NCI-H1048 (cell line): ENCODE results near the gene TSPAN9.
A peak's percentile ranks its signal among the peaks of the same experiment; 100 is the strongest.

ENCODE experiments used
- DNase-seq: peaks from one replicate; lab custom pipeline; 2025; lab: John Stamatoyannopoulos, UW

The TSPAN9 gene

DNA sequence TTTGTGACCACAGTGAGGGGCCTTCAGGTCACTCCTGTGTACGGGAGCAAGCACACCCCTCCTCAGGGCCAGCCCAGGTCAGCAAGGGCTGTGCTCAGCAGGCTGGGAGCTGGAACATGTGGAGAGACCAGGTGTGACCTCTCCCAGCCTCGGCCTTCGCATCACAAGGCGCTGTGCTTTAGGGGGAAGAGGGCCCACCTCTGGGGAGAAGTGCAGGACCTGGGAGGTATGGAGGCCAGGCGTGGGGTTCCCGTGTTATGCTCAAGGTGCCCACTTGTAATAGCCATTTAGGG, 219.2 kb downstream of the TSPAN9 start:
- DNase-seq, result no peak

DNA sequence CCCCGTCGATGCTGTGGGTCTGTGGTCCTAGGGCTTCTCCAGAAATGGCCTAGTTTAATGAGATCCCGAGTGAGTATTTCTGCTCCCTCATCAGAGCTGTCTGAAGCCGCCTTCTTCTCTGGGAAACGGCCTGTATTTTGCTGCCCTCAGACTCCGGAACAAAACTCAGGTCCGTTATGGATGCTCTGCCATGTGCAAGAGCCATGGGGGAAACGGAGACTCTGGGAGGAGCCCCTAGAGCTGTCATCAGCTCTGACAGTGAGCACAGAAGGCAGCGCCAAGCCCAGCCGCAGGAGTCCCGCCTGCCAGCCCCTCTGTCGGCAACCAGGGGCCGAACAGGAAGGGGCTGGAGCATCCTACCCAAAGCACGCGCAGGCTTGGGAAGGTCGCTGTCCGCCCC, 221.4 kb downstream of the TSPAN9 start:
- DNase-seq, result no peak

DNA sequence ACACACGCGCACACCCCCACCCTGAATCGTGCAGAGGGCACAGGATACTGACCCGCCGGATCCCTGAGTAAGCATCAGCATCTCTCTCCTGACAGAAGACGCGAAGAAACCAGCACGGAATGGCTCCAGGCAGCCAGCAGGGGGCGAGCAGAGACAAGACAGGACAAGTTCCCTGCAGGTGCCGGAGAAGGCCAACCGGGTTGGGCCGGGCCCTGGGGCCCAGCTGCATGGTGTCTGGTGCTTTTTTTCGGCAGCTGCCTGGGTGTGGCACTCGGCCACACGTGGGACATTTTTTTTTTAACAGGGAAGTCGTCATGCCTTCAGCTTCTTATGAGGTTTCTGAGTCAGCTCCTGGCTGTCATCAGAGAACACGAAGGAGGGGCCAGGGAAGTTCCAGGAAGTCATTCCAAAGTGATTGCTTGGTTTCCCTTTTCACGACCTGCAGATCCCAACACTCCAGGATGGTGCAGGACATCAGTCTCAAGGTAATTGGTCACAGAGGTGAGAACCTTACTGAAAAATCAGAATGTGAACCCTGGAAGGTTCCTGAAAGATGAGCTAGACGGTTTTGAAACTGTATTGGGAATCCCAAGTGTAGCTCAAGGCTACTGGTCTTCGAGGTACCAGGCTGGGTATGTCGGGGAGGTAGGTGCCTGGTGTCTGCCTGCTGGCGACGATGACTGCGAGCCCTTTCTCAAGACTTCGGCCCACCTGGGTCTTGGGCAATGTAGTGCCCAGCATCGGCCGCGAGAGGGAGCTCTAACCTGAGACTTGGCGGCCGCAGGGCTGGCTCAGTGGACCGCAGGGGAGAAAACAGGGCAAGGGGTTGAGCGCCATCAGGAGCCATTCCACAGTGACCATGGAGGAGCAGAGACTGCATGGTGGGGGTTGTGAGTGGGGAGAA, 223.0 kb downstream of the TSPAN9 start:
- DNase-seq, result peak; percentile 14

DNA sequence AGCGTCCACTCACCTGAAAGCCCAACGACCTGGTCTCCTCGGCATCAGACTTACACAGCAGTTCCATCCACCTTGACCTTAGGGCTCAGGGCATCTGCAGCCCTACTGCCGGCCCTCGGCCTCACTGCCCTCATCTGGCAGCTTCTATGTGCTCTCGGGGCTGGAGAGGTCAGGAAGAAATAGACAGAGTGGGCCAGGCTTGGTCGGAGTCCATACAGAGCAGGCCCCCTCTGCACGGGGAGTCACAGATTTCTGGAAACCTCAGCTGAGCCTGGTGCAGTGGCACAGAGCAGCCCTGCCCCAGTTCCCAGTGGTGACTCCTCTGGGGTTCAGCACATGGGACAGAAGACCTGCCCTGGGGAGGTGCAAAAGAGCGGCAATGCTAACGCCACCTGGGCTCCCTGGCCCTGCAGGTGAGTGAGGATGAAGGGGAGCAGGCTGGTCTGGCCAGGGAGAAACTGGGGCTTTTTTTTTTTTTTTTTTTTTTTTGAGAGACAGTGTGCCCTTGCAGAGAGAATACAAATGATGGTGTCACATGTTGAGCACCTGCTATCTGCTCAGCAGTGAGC, 223.7 kb downstream of the TSPAN9 start:
- DNase-seq, result no peak

- DNase-seq, result no peak
Measured at GRCh38 chr12:3302401-3303041, 225.3 kb downstream of the TSPAN9 start.

DNA sequence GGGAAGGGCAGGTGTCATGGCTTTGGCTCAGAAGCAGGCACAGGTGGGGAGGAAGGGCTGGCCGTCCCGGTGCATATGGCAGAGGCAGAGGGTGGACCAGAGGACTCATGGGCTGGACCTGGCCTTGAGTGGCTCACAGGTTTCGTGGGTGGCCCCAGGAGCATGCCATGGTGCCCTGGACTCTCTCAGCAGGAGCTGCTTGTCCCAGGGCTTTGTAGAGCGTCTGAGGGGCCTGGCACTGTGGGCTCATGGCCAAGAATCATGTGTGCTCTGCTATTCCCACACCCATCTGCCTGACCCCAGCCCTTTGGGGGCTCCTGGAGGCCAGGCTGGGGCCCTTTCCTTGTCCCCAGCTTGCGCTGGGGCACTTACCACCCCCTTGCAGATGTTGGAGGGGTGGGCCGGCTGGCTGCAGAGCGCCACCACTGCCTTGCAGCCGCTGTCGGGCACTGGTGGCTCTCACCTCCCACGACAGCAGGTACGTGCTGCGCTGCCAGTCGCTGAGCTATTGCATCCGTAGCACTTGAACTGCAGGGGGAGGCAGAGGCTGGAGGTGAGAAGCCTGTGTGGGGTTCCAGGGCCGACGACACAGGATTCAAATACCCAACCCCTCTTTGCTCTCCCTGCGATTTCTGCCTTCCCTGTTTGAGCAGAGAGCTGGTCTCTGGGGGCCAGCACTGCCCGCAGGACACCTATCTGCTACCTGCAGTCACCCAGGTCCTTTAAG, 226.4 kb downstream of the TSPAN9 start:
- DNase-seq, result no peak

DNA sequence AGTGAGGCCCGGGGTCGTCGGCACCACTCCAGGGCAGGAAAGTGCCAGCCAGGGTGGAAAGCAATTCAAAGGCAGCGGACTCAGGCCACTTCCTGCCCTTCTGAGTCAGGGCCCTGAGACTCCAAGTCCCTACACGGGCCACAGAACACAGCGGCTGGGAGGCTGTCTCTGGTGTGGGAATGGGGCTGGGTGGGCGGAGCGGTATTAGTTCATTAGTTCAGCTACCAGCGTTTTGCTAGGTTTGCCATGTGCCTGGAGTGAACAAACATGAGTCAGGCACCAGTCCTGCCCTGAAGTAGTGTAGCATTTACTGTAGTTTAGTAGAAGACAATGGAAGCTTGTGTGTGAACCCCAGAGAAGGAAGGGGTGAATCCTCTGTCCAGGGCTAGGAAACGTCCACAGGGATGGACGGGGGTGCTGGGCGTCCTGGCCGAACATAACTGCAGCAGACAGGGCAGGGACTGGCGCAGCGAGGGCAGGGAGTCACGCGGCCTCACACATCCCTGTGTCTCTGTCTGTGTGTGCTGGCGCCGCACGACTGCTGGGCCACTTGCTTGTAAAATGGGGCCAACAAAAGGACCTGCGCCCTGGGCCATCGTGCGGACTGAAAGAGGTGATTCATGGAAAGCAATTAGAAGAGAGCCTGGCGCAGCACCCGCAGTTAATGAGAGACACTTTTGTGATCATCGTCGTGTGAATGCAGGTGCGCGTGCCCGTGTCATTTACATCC, 227.4 kb downstream of the TSPAN9 start:
- no peak for DNase-seq

GRCh38 chr12:3305464-3305863, 228.3 kb downstream of the TSPAN9 start:
- no peak for DNase-seq

- no peak for DNase-seq
Measured at GRCh38 chr12:3305904-3306619, 228.9 kb downstream of the TSPAN9 start.

GRCh38 chr12:3307389-3307788, 230.2 kb downstream of the TSPAN9 start:
- DNase-seq, result no peak

- no peak for DNase-seq
Measured at GRCh38 chr12:3308063-3308462, 230.9 kb downstream of the TSPAN9 start.

GRCh38 chr12:3308609-3309008, 231.4 kb downstream of the TSPAN9 start:
- DNase-seq, result no peak

DNA sequence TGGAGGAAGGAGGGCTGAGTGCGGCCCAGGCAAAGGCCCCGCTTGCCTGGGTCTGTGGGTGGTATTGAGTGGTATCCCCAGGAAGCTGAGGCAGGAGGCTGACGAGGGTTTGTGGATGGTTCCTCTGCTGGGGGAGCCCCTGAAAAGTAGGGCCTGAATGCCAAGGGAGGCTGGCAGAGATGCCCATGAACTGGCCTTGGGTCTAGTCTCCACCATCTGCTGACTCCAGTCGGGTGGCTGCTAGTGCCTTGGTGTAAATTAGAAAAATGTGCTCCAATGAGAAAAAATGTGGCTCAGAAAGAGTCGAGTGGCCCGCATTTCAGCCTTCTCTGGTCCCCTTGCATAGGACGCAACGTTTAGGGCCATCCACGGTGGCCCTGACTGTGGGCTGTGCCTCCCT, 232.6 kb downstream of the TSPAN9 start:
- DNase-seq, result no peak

- DNase-seq, result no peak
Measured at GRCh38 chr12:3310271-3311026, 233.3 kb downstream of the TSPAN9 start.

DNA sequence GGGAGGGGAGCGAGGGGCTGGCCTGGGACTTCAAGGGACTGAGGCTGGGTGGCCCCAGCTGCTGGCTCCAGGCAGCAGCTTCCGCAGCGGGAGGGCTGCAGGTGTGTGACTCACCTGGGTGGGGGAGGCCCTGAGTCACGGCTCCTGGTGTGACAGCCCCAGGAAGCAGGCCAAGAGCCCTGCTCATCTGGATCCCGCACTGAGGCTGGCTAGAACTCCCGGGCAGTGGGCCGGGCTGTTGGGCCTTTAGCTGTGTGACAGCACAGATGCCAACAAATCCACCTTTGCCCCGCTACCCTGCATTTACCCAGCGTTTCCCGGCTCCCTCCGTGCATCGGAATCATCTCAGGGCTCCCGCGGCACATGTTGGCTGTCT, 233.8 kb downstream of the TSPAN9 start:
- no peak for DNase-seq

DNA sequence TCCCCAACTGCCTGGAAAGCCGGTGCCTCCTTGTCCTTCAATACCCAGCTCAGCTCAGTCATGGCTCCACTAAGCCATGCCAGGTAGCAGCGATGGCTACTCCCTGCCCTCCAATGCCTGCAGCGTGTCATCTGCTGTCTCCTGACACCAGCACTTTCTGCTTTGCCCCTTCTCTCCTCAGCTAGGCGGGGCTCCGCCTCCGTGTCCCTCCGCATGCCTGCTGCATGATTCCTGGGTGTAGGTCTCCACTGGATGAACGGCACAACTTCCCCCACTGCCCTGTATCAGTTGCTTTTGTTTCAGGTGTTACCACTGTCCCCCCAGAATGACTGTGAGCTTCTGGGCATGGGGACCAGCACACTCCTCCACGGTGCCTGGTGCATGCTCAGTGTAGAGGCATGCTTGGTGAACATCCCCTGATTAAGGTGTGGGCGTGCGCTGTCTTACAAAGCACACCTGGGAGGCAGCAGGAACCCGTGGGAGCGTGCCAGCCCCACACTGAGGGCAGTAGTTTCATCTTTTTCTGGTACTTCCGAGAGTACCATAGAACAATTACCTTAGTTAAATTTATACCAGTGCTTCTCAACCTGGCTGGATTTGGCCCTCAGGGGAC, 234.4 kb downstream of the TSPAN9 start:
- DNase-seq, result no peak

DNA sequence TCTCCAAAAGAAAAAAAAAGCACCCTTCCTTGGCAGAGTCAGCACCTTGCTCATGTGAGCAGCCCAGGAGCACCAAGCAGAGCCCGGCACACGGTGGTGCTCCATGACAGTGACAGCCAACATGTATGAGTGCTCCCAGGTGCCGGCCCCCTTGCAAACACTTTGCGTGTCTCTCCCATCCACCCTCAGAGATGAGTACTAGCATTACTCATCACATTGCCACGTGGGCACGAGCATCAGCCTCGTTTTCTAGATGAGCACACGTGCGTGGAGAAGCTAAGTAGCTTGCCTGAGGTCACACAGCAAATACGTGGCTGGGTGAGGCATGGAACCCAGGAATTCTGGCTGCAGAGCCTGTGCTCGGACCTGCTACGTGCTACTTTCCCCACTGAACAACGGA, 235.9 kb downstream of the TSPAN9 start:
- no peak for DNase-seq

GRCh38 chr12:3313675-3314663, 236.8 kb downstream of the TSPAN9 start:
- DNase-seq, result no peak

GRCh38 chr12:3315201-3315661, 238.1 kb downstream of the TSPAN9 start:
- DNase-seq, result no peak
